Keratinocyte (primary cell): ENCODE measurements around the gene BRD3OS. TPM values are rescaled to one million over a fixed set of nuclear protein-coding genes. Genes with fewer than 3 reads are reported as not detected.

Experiments used
- DNase-seq: peaks from one replicate; pipeline ENCODE4 v3.0.0-alpha.2; 2011; ENCODE audit warnings: low read depth, missing footprints, low spot score
- FAIRE-seq: peaks from 2 replicates; lab custom pipeline; 2011; peaks lifted over from hg19 to GRCh38; lab: Jason Lieb, UNC
- H2AFZ ChIP-seq: 2 replicates; pipeline ENCODE4 v1.6.0; 2012; ENCODE audit warnings: low read length, control low read depth, inconsistent platforms; ENCODE audit not compliant: control insufficient read depth
- H3K27ac ChIP-seq: 2 replicates; pipeline ENCODE4 v1.5.1; 2011; ENCODE audit warnings: low read length; ENCODE audit not compliant: control insufficient read depth, insufficient read depth
- H3K27me3 ChIP-seq: 3 replicates; pipeline ENCODE4 v1.6.0; 2011; ENCODE audit warnings: low read length; ENCODE audit not compliant: control insufficient read depth, insufficient read depth; ENCODE audit errors: extremely low read depth
- H3K36me3 ChIP-seq, 2 experiments: 2 replicates in 1 of 2; 3 replicates in 1 of 2; pipeline ENCODE4 v1.5.1; 2011; ENCODE audit warnings: low read length in 2 of 2, mild to moderate bottlenecking in 1 of 2; ENCODE audit not compliant: control insufficient read depth in 2 of 2, insufficient read depth in 2 of 2; ENCODE audit errors: extremely low read depth in 1 of 2
- H3K4me1 ChIP-seq: 3 replicates; pipeline ENCODE4 v1.5.1; 2011; ENCODE audit warnings: low read length; ENCODE audit not compliant: control insufficient read depth, insufficient read depth; ENCODE audit errors: extremely low read depth
- H3K4me2 ChIP-seq: 3 replicates; pipeline ENCODE4 v1.6.0; 2011; ENCODE audit warnings: low read depth, low read length; ENCODE audit not compliant: control insufficient read depth, insufficient read depth; ENCODE audit errors: extremely low read depth
- H3K4me3 ChIP-seq, 3 experiments: fragments of 200-600 bp in 1 of 3; sonication (generic) in 1 of 3; 2 replicates in 2 of 3; 3 replicates in 1 of 3; pipeline ENCODE4 v1.5.1; 2011 to 2016; ENCODE audit warnings: low read length in 3 of 3, mild to moderate bottlenecking in 3 of 3, control low read depth in 2 of 3, inconsistent platforms in 1 of 3, low read depth in 1 of 3, mixed read lengths in 1 of 3, mixed run types in 1 of 3, moderate library complexity in 1 of 3; ENCODE audit not compliant: control insufficient read depth in 2 of 3, insufficient read depth in 2 of 3; ENCODE audit errors: extremely low read depth in 1 of 3
- H3K79me2 ChIP-seq: 2 replicates; pipeline ENCODE4 v1.6.0; 2012; ENCODE audit warnings: low read length; ENCODE audit not compliant: control insufficient read depth, insufficient read depth
- H3K9ac ChIP-seq: 3 replicates; pipeline ENCODE4 v1.6.0; 2011; ENCODE audit warnings: low read length; ENCODE audit not compliant: control insufficient read depth, insufficient read depth; ENCODE audit errors: extremely low read depth
- H3K9me1 ChIP-seq: 3 replicates; pipeline ENCODE4 v1.6.0; 2011; ENCODE audit warnings: low read length; ENCODE audit not compliant: control insufficient read depth, insufficient read depth; ENCODE audit errors: extremely low read depth
- H3K9me3 ChIP-seq: 2 replicates; pipeline ENCODE4 v1.5.1; 2012; ENCODE audit warnings: low read depth, low read length; ENCODE audit not compliant: control insufficient read depth
- H4K20me1 ChIP-seq: 3 replicates; pipeline ENCODE4 v1.6.0; 2011; ENCODE audit warnings: low read length; ENCODE audit not compliant: control insufficient read depth, insufficient read depth; ENCODE audit errors: extremely low read depth
- EZH2 ChIP-seq: IDR thresholded peaks from one replicate; pipeline ENCODE4 v1.6.1; 2012; ENCODE audit warnings: inconsistent platforms, mild to moderate bottlenecking, low read length, moderate library complexity
- dilution Hi-C: fragments of 300-500 bp; cut with MboI; formaldehyde crosslinking; loops from one replicate; pipeline ENCODE4 v1.7.0; 2020; ENCODE audit warnings: low sequenced_read_pairs; ENCODE audit not compliant: extremely low pct_ligation_motif_present
- polyA plus RNA-seq, 5 experiments: library from polyadenylated mRNA; depleted of rRNA in 3 of 5; stranded (reverse) in 3 of 5; stranded (forward) in 1 of 5; unstranded in 1 of 5; fragments of >200 nt; gene quantifications; 1 replicate in 1 of 5; 2 replicates in 3 of 5; 3 replicates in 1 of 5; pipeline versions ENCODE4 v1.2.1 to v1.2.3, GENCODE V29; 2011 to 2012; ENCODE audit warnings: missing spikeins in 2 of 5, low read depth in 1 of 5, low replicate concordance in 1 of 5
- TF ChIP-seq, protein P1 (sequence below), 3 experiments: IDR thresholded peaks in 1 of 3; conservative IDR thresholded peaks in 1 of 3; optimal IDR thresholded peaks in 1 of 3; 2 replicates in 2 of 3; 3 replicates in 1 of 3; pipeline versions ENCODE3 to v1.5.1; 2011; ENCODE audit warnings: low read length in 3 of 3, mild to moderate bottlenecking in 3 of 3, moderate library complexity in 2 of 3, control low read depth in 1 of 3, inconsistent platforms in 1 of 3; ENCODE audit not compliant: insufficient read depth in 2 of 3; ENCODE audit errors: extremely low read depth in 1 of 3

The BRD3OS gene
- polyA plus RNA-seq, 1 donor (not counting 4 experiments of a cell fraction or from before 2014, with no cell fraction given) = 8.5 TPM

- no peak for DNase-seq
- peaks cover 21% of the 10 kb centered on the region for H4K20me1 ChIP-seq
- H3K9me1 ChIP-seq = peaks cover 6% of the 10 kb centered on the region
- no peak overlapping the region for H3K27ac ChIP-seq
- no peak for TF ChIP-seq EZH2
- TF ChIP-seq, protein P1, sequence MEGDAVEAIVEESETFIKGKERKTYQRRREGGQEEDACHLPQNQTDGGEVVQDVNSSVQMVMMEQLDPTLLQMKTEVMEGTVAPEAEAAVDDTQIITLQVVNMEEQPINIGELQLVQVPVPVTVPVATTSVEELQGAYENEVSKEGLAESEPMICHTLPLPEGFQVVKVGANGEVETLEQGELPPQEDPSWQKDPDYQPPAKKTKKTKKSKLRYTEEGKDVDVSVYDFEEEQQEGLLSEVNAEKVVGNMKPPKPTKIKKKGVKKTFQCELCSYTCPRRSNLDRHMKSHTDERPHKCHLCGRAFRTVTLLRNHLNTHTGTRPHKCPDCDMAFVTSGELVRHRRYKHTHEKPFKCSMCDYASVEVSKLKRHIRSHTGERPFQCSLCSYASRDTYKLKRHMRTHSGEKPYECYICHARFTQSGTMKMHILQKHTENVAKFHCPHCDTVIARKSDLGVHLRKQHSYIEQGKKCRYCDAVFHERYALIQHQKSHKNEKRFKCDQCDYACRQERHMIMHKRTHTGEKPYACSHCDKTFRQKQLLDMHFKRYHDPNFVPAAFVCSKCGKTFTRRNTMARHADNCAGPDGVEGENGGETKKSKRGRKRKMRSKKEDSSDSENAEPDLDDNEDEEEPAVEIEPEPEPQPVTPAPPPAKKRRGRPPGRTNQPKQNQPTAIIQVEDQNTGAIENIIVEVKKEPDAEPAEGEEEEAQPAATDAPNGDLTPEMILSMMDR (optimal IDR thresholded peaks at IDR 0.05 in 1 of 3, IDR thresholded peaks at IDR 0.05 in 1 of 3, conservative IDR thresholded peaks at IDR 0.05 in 1 of 3; ENCODE audit: extremely low read depth in 1 of 3, insufficient read depth in 2 of 3, low read length in 3 of 3) = no peak
- peaks cover 55% of the 10 kb centered on the region for H3K79me2 ChIP-seq
- H3K36me3 ChIP-seq = no peaks in the 10 kb centered on the region
- peaks cover 42% of the 10 kb centered on the region for H3K4me1 ChIP-seq
- no peak for FAIRE-seq
- no peak overlapping the region for H3K4me2 ChIP-seq
- no peak overlapping the region for H2AFZ ChIP-seq
- no peak overlapping the region for H3K9ac ChIP-seq
- no peak overlapping the region for H3K4me3 ChIP-seq
- H3K27me3 ChIP-seq = no peaks in the 10 kb centered on the region
- dilution Hi-C loops = no loop called here
- H3K9me3 ChIP-seq = no peaks in the 10 kb centered on the region
These were observed 35.3 kb downstream of the BRD3OS start for GRCh38 chr9:134060546-134060945.

- dilution Hi-C loops = no loop called here
- H3K4me2 ChIP-seq = no peak overlapping the region
- H3K9me1 ChIP-seq = peaks cover 6% of the 10 kb centered on the region
- H4K20me1 ChIP-seq = peaks cover 21% of the 10 kb centered on the region
- H3K9ac ChIP-seq = no peak overlapping the region
- no peak overlapping the region for H3K27ac ChIP-seq
- H2AFZ ChIP-seq = no peak overlapping the region
- DNase-seq = no peak
- H3K4me1 ChIP-seq = peaks cover 39% of the 10 kb centered on the region
- FAIRE-seq = no peak
- H3K79me2 ChIP-seq = peaks cover 59% of the 10 kb centered on the region
- H3K9me3 ChIP-seq = no peaks in the 10 kb centered on the region
- no peak overlapping the region for H3K4me3 ChIP-seq
- H3K27me3 ChIP-seq = no peaks in the 10 kb centered on the region
- H3K36me3 ChIP-seq = no peaks in the 10 kb centered on the region
- TF ChIP-seq, protein P1 (optimal IDR thresholded peaks at IDR 0.05 in 1 of 3, IDR thresholded peaks at IDR 0.05 in 1 of 3, conservative IDR thresholded peaks at IDR 0.05 in 1 of 3; ENCODE audit: extremely low read depth in 1 of 3, insufficient read depth in 2 of 3, low read length in 3 of 3) = no peak
- no peak for TF ChIP-seq EZH2
These were observed 35.9 kb downstream of the BRD3OS start for GRCh38 chr9:134061019-134061687.
